Mesothelial cell of epicardium (in vitro differentiated cells): ENCODE measurements around the gene RAVER1. TPM values are rescaled to one million over a fixed set of nuclear protein-coding genes. Genes with fewer than 3 reads are reported as not detected.

Source experiments
- DNase-seq, 2 experiments: peaks; one replicate each; pipeline ENCODE4 v3.0.0; 2021; ENCODE audit warnings: low spot score in 2 of 2; ENCODE audit not compliant: unreplicated experiment in 2 of 2
- H3K27ac Mint-ChIP-seq: 2 replicates; pipeline ENCODE4 v1.8.0; 2021; ENCODE audit warnings: mixed read lengths
- H3K27me3 Mint-ChIP-seq: 2 replicates; pipeline ENCODE4 v1.8.0; 2021; ENCODE audit warnings: low read depth, mixed read lengths
- H3K36me3 Mint-ChIP-seq: 2 replicates; pipeline ENCODE4 v1.8.0; 2021; ENCODE audit warnings: mixed read lengths
- H3K4me1 Mint-ChIP-seq: 2 replicates; pipeline ENCODE4 v1.8.0; 2021; ENCODE audit warnings: mixed read lengths
- H3K4me3 Mint-ChIP-seq: 2 replicates; pipeline ENCODE4 v1.8.0; 2021; ENCODE audit warnings: mild to moderate bottlenecking, moderate library complexity, mixed read lengths
- H3K9me3 Mint-ChIP-seq: 2 replicates; pipeline ENCODE4 v1.8.0; 2021; ENCODE audit warnings: mixed read lengths
- CTCF ChIP-seq: fragments of 200-600 bp; sonication (generic); IDR thresholded peaks from one replicate; pipeline ENCODE4 v1.5.0; 2021; ENCODE audit warnings: antibody characterized with exemption; ENCODE audit not compliant: unreplicated experiment
- total RNA-seq: library from RNA; stranded (reverse); gene quantifications from 3 replicates; pipeline ENCODE4 v1.2.1, GENCODE V29; 2021

RAVER1 gene
- total RNA-seq, 1 donor from 2014 or later = 51.1 TPM

- Mint-ChIP-seq H3K27me3 (no peaks in the 10 kb centered on the region), H3K4me3 (no peak overlapping the region), H3K9me3 (no peaks in the 10 kb centered on the region), H3K4me1 (peaks cover 15% of the 10 kb centered on the region), H3K36me3 (peaks cover 20% of the 10 kb centered on the region), H3K27ac (no peak overlapping the region)
- no peak for DNase-seq
- no peak for TF ChIP-seq CTCF
Measured at GRCh38 chr19:10317857-10318462, 15.4 kb downstream of the RAVER1 start.

- no peaks in the 10 kb centered on the region for H3K27me3 Mint-ChIP-seq
- peaks cover 15% of the 10 kb centered on the region for H3K4me1 Mint-ChIP-seq
- H3K9me3 Mint-ChIP-seq = no peaks in the 10 kb centered on the region
- no peak for DNase-seq
- H3K27ac Mint-ChIP-seq = peak overlapping the region; percentile 34
- H3K36me3 Mint-ChIP-seq = peaks cover 20% of the 10 kb centered on the region
- peak overlapping the region; percentile 8 for H3K4me3 Mint-ChIP-seq
- TF ChIP-seq CTCF = no peak
Measured at GRCh38 chr19:10317045-10317856, 16.1 kb downstream of the RAVER1 start.

- Mint-ChIP-seq H3K36me3 (peaks cover 14% of the 10 kb centered on the region), H3K9me3 (no peaks in the 10 kb centered on the region), H3K4me3 (peak overlapping the region; percentile 88), H3K27ac (peak overlapping the region; percentile 84), H3K27me3 (no peaks in the 10 kb centered on the region), H3K4me1 (peaks cover 15% of the 10 kb centered on the region)
- no peak for TF ChIP-seq CTCF
- no peak for DNase-seq
Measured at GRCh38 chr19:10316229-10317044, 16.9 kb downstream of the RAVER1 start.

- H3K27ac Mint-ChIP-seq = peak within 1 kb of the TSS; percentile 84
- H3K4me1 Mint-ChIP-seq = peaks cover 15% of the 10 kb centered on the region
- DNase-seq = peak; percentile 84 to 94
- peak within 1 kb of the TSS; percentile 88 for H3K4me3 Mint-ChIP-seq
- H3K36me3 Mint-ChIP-seq = peaks cover 14% of the 10 kb centered on the region
- no peaks in the 10 kb centered on the region for H3K9me3 Mint-ChIP-seq
- TF ChIP-seq CTCF = no peak
- no peaks in the 10 kb centered on the region for H3K27me3 Mint-ChIP-seq
Measured at GRCh38 chr19:10315335-10316214, 17.8 kb downstream of the RAVER1 start, which contains the start of gene FDX2. TSS of gene FDX2 (minus strand) at chr19:10316015. CDS start at chr19:10315996, 19 bp downstream.

GRCh38 chr19:10309423-10309822, 23.9 kb downstream of the RAVER1 start, which contains the start of gene ZGLP1:
TSS of gene ZGLP1 (minus strand) at chr19:10309815.
- Mint-ChIP-seq H3K4me3 (no peak within 1 kb of the TSS), H3K36me3 (peaks cover 5% of the 10 kb centered on the region), H3K9me3 (no peaks in the 10 kb centered on the region), H3K4me1 (peaks cover 3% of the 10 kb centered on the region), H3K27ac (no peak within 1 kb of the TSS), H3K27me3 (no peaks in the 10 kb centered on the region)
- TF ChIP-seq CTCF = no peak
- no peak for DNase-seq
